H1 (cell line): ENCODE data around the gene ADCY7. TPM values are rescaled to one million over a fixed set of nuclear protein-coding genes. Genes with fewer than 3 reads are reported as not detected.

Source experiments
- CTCF ChIA-PET: fragments of 300-600 bp; sonication (Branson Sonifier 250); formaldehyde crosslinking; loops from one replicate; lab custom pipeline; 2021; ENCODE audit not compliant: partially characterized antibody; lab: Charles Lee
- POLR2A ChIA-PET: fragments of 300-600 bp; sonication (Branson Sonifier 250); formaldehyde crosslinking; loops from one replicate; lab custom pipeline; 2021; ENCODE audit warnings: inconsistent platforms; ENCODE audit not compliant: partially characterized antibody; lab: Charles Lee
- DNase-seq, 2 experiments: peaks; one replicate each; pipeline versions ENCODE4 v3.0.0 to v3.0.0-alpha.2; 2010 to 2022; ENCODE audit warnings: low spot score in 2 of 2, low read depth in 1 of 2, mixed read lengths in 1 of 2
- FAIRE-seq: peaks from 2 replicates; lab custom pipeline; 2011; peaks lifted over from hg19 to GRCh38; lab: Jason Lieb, UNC
- H2AFZ ChIP-seq: 2 replicates; pipeline ENCODE4 v1.8.1; 2012; ENCODE audit warnings: low read length, inconsistent platforms
- H2AK5ac ChIP-seq: 2 replicates; pipeline ENCODE4 v1.6.1; 2013; ENCODE audit warnings: low read depth, low read length
- H2BK120ac ChIP-seq: replicated peaks from 2 replicates; pipeline ENCODE3; 2013; ENCODE audit warnings: low read depth, low read length, inconsistent platforms
- H2BK12ac ChIP-seq: 2 replicates; pipeline ENCODE4 v1.6.1; 2013; ENCODE audit warnings: low read depth, low read length
- H2BK15ac ChIP-seq: 2 replicates; pipeline ENCODE4 v1.6.1; 2013; ENCODE audit warnings: low read length
- H2BK20ac ChIP-seq: 2 replicates; pipeline ENCODE4 v1.6.1; 2013; ENCODE audit warnings: low read length
- H2BK5ac ChIP-seq: 2 replicates; pipeline ENCODE4 v1.6.1; 2013; ENCODE audit warnings: low read depth, low read length
- H3K14ac ChIP-seq: 2 replicates; pipeline ENCODE4 v1.6.1; 2013; ENCODE audit warnings: inconsistent platforms; ENCODE audit not compliant: insufficient read length
- H3K18ac ChIP-seq: 2 replicates; pipeline ENCODE4 v1.6.1; 2013; ENCODE audit warnings: low read length; ENCODE audit errors: extremely low read depth
- H3K23ac ChIP-seq: 2 replicates; pipeline ENCODE4 v1.6.1; 2013; ENCODE audit warnings: inconsistent platforms; ENCODE audit not compliant: insufficient read length
- H3K23me2 ChIP-seq: 2 replicates; pipeline ENCODE4 v1.6.1; 2013; ENCODE audit warnings: low read depth, low read length
- H3K27ac ChIP-seq: 2 replicates; pipeline ENCODE4 v1.6.1; 2011; ENCODE audit warnings: low read depth, low read length, inconsistent platforms
- H3K27me3 ChIP-seq, 4 experiments: replicated peaks in 1 of 4; 1 replicate in 1 of 4; 2 replicates in 3 of 4; pipeline versions ENCODE4 v1.6.1 to v1.8.1; 2011 to 2013; ENCODE audit warnings: low read length in 3 of 4, mild to moderate bottlenecking in 3 of 4, inconsistent platforms in 2 of 4, mixed read lengths in 2 of 4, moderate library complexity in 1 of 4; ENCODE audit not compliant: control insufficient read depth in 3 of 4, insufficient read depth in 3 of 4; ENCODE audit errors: extremely low read depth in 1 of 4
- H3K36me3 ChIP-seq, 4 experiments: 2 replicates each; pipeline versions ENCODE4 v1.6.1 to v1.8.1; 2011 to 2013; ENCODE audit warnings: mild to moderate bottlenecking in 4 of 4, low read length in 3 of 4, moderate library complexity in 2 of 4, control low read depth in 1 of 4, inconsistent platforms in 1 of 4; ENCODE audit not compliant: insufficient read depth in 4 of 4, control insufficient read depth in 2 of 4
- H3K4ac ChIP-seq: replicated peaks from 2 replicates; pipeline ENCODE3; 2013; ENCODE audit warnings: low read length, low read depth, mixed read lengths, inconsistent platforms; ENCODE audit not compliant: insufficient read length
- H3K4me1 ChIP-seq, 4 experiments: replicated peaks in 1 of 4; 1 replicate in 1 of 4; 2 replicates in 3 of 4; pipeline versions ENCODE4 v1.6.1 to v1.8.1; 2011 to 2013; ENCODE audit warnings: low read length in 3 of 4, inconsistent platforms in 2 of 4, mixed read lengths in 1 of 4; ENCODE audit not compliant: insufficient read depth in 4 of 4, control insufficient read depth in 3 of 4
- H3K4me2 ChIP-seq, 2 experiments: 2 replicates each; pipeline versions ENCODE4 v1.6.1 to v1.8.1; 2011 to 2013; ENCODE audit warnings: low read depth in 2 of 2, low read length in 2 of 2, control low read depth in 1 of 2, inconsistent platforms in 1 of 2, mild to moderate bottlenecking in 1 of 2; ENCODE audit not compliant: insufficient read depth in 1 of 2
- H3K4me3 ChIP-seq, 4 experiments: fragments of 200-600, 300-600 bp in 1 of 4; sonication (generic), shearing (Covaris generic), sonication (Bioruptor Twin) in 1 of 4; 2 replicates each; pipeline versions ENCODE4 v1.5.1 to v1.8.1; 2011 to 2016; ENCODE audit warnings: low read length in 4 of 4, low read depth in 3 of 4, control low read depth in 2 of 4, inconsistent platforms in 2 of 4, mild to moderate bottlenecking in 2 of 4, mixed read lengths in 1 of 4, moderate library complexity in 1 of 4; ENCODE audit not compliant: insufficient read depth in 2 of 4; ENCODE audit errors: extremely low read depth in 1 of 4
- H3K56ac ChIP-seq: replicated peaks from 2 replicates; pipeline ENCODE3; 2013; ENCODE audit warnings: low read depth, mild to moderate bottlenecking, mixed read lengths, low read length, inconsistent platforms; ENCODE audit not compliant: insufficient read length
- H3K79me1 ChIP-seq: 2 replicates; pipeline ENCODE4 v1.6.1; 2013; ENCODE audit warnings: low read depth, low read length, control low read depth
- H3K79me2 ChIP-seq, 2 experiments: 2 replicates each; pipeline versions ENCODE4 v1.6.1 to v1.8.1; 2012 to 2013; ENCODE audit warnings: low read length in 2 of 2, mild to moderate bottlenecking in 2 of 2, inconsistent platforms in 1 of 2; ENCODE audit not compliant: insufficient read depth in 2 of 2, control insufficient read depth in 1 of 2
- H3K9ac ChIP-seq, 4 experiments: replicated peaks in 1 of 4; 1 replicate in 1 of 4; 2 replicates in 3 of 4; pipeline versions ENCODE4 v1.6.1 to v1.8.1; 2011 to 2013; ENCODE audit warnings: low read depth in 3 of 4, low read length in 3 of 4, control low read depth in 2 of 4, mild to moderate bottlenecking in 2 of 4, moderate library complexity in 2 of 4, inconsistent platforms in 1 of 4; ENCODE audit errors: extremely low read depth in 1 of 4
- H3K9me3 ChIP-seq, 2 experiments: 2 replicates each; pipeline versions ENCODE4 v1.6.1 to v1.8.1; 2012 to 2013; ENCODE audit warnings: mild to moderate bottlenecking in 2 of 2, moderate library complexity in 2 of 2, control low read depth in 1 of 2, inconsistent platforms in 1 of 2, low read depth in 1 of 2, low read length in 1 of 2, mixed read lengths in 1 of 2; ENCODE audit not compliant: insufficient read depth in 2 of 2
- H4K20me1 ChIP-seq, 2 experiments: replicated peaks in 1 of 2; 2 replicates each; pipeline versions ENCODE3 to v1.8.1; 2011 to 2013; ENCODE audit warnings: inconsistent platforms in 2 of 2, low read length in 2 of 2, mild to moderate bottlenecking in 1 of 2; ENCODE audit not compliant: insufficient read depth in 2 of 2, control insufficient read depth in 1 of 2
- H4K5ac ChIP-seq: 2 replicates; pipeline ENCODE4 v1.6.1; 2013; ENCODE audit warnings: low read length, low read depth, mixed read lengths, inconsistent platforms; ENCODE audit not compliant: insufficient read length
- H4K8ac ChIP-seq: 2 replicates; pipeline ENCODE4 v1.8.0; 2013; ENCODE audit warnings: mild to moderate bottlenecking, moderate library complexity, low read length, inconsistent platforms; ENCODE audit not compliant: insufficient read depth; ENCODE audit errors: extremely low read depth
- H4K91ac ChIP-seq: replicated peaks from 2 replicates; pipeline ENCODE3; 2013; ENCODE audit warnings: low read length, mixed read lengths, inconsistent platforms; ENCODE audit not compliant: insufficient read length
- BRCA1 ChIP-seq: IDR thresholded peaks from 2 replicates; pipeline ENCODE4 v1.6.1; 2012; ENCODE audit warnings: low read depth, low read length, improper control_type of control experiment
- POLR2AphosphoS5 ChIP-seq: IDR thresholded peaks from 2 replicates; pipeline ENCODE4 v1.6.1; 2011; ENCODE audit warnings: low read depth, low read length
- SP2 ChIP-seq: IDR thresholded peaks from 2 replicates; pipeline ENCODE4 v1.6.1; 2012; ENCODE audit warnings: mild to moderate bottlenecking, low read length, inconsistent platforms
- WGBS, 2 experiments: shearing (Covaris generic) in 1 of 2; methylation state at CpG; one replicate each; pipeline versions ENCODE4 v1.1.6 to v1.1.7; 2013 to 2015; ENCODE audit warnings: low lambda C conversion rate in 2 of 2, mixed read lengths in 2 of 2, inconsistent platforms in 1 of 2, low coverage in 1 of 2, missing lambda C conversion rate in 1 of 2; ENCODE audit not compliant: insufficient replicate concordance in 2 of 2, insufficient coverage in 1 of 2, insufficient read length in 1 of 2; ENCODE audit errors: extremely low coverage in 1 of 2, missing lambda C conversion rate in 1 of 2; 5-methylcytosine and 5-hydroxymethylcytosine counted together
- polyA plus RNA-seq, 7 experiments: library from polyadenylated mRNA; depleted of rRNA in 3 of 7; stranded (reverse) in 5 of 7; unstranded in 2 of 7; fragments of >200 nt in 5 of 7; fragments of 200-250 nt in 2 of 7; gene quantifications; 1 replicate in 5 of 7; 2 replicates in 1 of 7; 4 replicates in 1 of 7; pipeline versions ENCODE4 v1.2.1 to v1.2.3, GENCODE V29; 2011 to 2013; ENCODE audit warnings: missing spikeins in 2 of 7, mixed read lengths in 2 of 7
- total RNA-seq: library from RNA; stranded (reverse); fragmentation: NEBNext Ultra II Directional; extraction: Animal tissue kit (Norgen Biotek cat#: 25700); gene quantifications from 2 replicates; pipeline ENCODE4 v1.2.1, GENCODE V29; 2021

The ADCY7 gene
- total and polyA plus RNA-seq, 2 of the 8 experiments (the other 6 are each of a cell fraction or from before 2014, with no cell fraction given) = 2.4 to 5.1 TPM

GRCh38 chr16:50363656-50364055 is 97.3 kb downstream of the ADCY7 start:
- H3K23ac ChIP-seq = no peak overlapping the region
- no peak overlapping the region for H3K4me3 ChIP-seq
- peaks cover 1% of the 10 kb centered on the region; the same call in 1 of the 2 replicates for H3K23me2 ChIP-seq
- H3K27ac ChIP-seq = no peak overlapping the region
- peaks cover 0 to 6% (median 3%) of the 10 kb centered on the region in 4 experiments; a peak in 4 of 7 replicates for H3K4me1 ChIP-seq
- H2BK120ac ChIP-seq = no peak overlapping the region
- H4K5ac ChIP-seq = no peak overlapping the region
- no peak overlapping the region for H2AK5ac ChIP-seq
- H2BK20ac ChIP-seq = no peak overlapping the region
- peaks cover 7 to 11% of the 10 kb centered on the region in 2 experiments for H4K20me1 ChIP-seq
- H3K79me2 ChIP-seq = peaks cover 5 to 94% of the 10 kb centered on the region in 2 experiments
- no peak for FAIRE-seq
- DNase-seq = no peak
- peaks cover 6 to 61% (median 34%) of the 10 kb centered on the region in 4 experiments; a peak in 7 of 8 replicates for H3K36me3 ChIP-seq
- H3K9me3 ChIP-seq = no peaks in the 10 kb centered on the region
- no peak overlapping the region for H3K9ac ChIP-seq
- no peak overlapping the region for H4K8ac ChIP-seq
- no peak overlapping the region for H2BK5ac ChIP-seq
- H2AFZ ChIP-seq = no peak overlapping the region
- H3K18ac ChIP-seq = no peak overlapping the region
- no peak overlapping the region for H4K91ac ChIP-seq
- WGBS, 2 experiments = 90% methylated on average over 5 of the region's 10 CpGs; no CpG with 5 or more reads in 1 of the 2 experiments
- ChIA-PET CTCF (interaction anchor here (2.3 kb wide), 1 partner anchor 9 kb away, joined by 15 read pairs; no protein-coding TSS in a partner anchor), POLR2A (interaction anchor here (0.9 kb wide), 1 partner anchor 8 kb away, joined by 4 read pairs; no protein-coding TSS in a partner anchor)
- H3K79me1 ChIP-seq = peaks cover 10% of the 10 kb centered on the region; the same call in 1 of the 2 replicates
- H2BK15ac ChIP-seq = no peak overlapping the region
- no peak overlapping the region for H2BK12ac ChIP-seq
- H3K27me3 ChIP-seq = no peaks in the 10 kb centered on the region
- no peak overlapping the region for H3K56ac ChIP-seq
- no peak overlapping the region for H3K14ac ChIP-seq
- H3K4ac ChIP-seq = no peak overlapping the region
- no peak overlapping the region for H3K4me2 ChIP-seq
- no peak for TF ChIP-seq SP2
- TF ChIP-seq POLR2AphosphoS5 = no peak
- no peak for TF ChIP-seq BRCA1
